ENCODE data around the gene C2CD2L.
"Not testable (repeated sequence)": the region's sequence is repeated elsewhere in the genome, so short reads cannot be mapped to it uniquely, and the experiment has no call there.

The C2CD2L gene

DNA sequence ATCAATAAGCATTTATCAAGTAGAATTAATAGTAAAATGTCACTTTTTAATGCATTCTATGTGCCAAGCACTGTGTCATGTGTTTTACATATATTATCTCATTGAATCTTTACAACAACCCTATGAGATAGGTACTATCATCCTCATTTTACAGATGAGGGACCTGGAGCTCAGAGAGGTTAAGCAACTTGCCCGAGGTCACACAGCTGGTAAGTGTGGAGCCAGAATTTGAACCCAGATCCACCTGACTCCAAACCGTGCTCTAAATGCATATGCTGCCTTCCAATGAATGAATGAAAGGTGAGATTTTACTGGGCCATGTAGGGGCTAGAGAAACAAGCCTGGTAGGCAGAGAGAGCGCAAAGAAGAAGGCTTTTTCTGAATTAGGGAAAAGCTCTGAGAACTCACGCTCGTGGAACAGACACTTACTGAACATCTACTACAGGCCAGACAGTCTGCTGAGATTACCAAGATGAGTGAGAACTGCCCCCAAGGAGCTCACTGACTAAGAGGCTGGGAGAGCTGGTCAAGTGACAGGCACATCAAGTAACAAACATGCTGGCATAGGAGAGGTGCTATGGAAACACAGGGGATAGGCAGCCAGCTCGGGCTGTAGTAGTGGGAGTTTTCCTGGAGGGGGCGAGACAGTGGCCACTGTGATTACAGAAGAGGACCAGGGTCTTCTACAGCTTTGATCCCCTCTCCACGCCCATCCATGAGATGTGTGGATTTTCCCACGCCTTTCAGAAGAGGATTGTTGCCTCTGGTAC lies 46.1 kb downstream of the C2CD2L start:
- peak; percentile 38 for DNase-seq

DNA sequence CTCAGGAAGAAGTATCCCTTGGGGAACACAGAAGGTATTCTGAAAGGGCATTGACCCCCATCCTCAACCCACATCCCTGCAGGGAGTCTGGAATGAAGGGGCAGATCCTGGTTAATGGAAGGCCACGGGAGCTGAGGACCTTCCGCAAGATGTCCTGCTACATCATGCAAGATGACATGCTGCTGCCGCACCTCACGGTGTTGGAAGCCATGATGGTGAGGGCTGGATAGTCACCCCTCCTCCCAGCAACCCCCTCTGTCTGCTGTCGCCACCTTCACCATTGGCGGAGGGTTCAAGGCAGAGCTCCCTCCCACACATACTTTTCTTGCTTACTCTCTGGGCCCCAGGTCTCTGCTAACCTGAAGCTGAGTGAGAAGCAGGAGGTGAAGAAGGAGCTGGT lies 47.0 kb downstream of the C2CD2L start:
- no peak for DNase-seq

DNA sequence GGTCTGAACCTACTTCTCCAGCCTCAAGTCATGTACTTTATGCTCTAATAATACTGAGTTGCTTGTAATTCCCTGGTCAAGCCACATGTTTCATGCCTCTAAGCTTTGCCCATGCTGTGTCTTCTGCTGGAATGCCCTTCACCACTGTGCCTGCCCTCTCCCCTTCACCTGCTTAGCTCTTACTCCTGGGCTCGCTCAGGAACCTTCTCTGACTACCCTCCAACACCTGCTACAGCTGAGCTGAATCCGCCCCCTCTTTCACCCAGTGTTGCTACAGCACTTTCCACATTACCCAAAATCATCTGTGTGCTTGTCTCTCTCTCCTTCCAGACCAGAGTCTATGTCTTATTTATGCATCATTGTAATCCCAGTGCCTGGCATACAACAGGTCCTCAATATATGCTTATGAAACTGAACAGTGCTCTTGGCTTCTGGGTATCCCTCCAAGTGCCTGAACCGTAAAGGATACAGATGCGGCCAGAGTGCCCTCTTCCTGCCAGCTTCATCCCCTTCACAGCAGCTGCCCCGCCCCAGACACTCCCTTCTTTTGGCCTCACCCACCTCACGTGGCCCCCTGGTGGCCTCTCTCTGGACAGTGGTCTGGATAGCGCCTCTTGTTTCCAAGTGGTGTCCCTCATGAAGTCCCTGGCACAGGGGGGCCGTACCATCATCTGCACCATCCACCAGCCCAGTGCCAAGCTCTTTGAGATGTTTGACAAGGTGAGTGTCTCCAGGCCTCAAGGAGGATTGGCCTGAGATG lies 48.8 kb downstream of the C2CD2L start:
- DNase-seq, result peak; percentile 20

DNA sequence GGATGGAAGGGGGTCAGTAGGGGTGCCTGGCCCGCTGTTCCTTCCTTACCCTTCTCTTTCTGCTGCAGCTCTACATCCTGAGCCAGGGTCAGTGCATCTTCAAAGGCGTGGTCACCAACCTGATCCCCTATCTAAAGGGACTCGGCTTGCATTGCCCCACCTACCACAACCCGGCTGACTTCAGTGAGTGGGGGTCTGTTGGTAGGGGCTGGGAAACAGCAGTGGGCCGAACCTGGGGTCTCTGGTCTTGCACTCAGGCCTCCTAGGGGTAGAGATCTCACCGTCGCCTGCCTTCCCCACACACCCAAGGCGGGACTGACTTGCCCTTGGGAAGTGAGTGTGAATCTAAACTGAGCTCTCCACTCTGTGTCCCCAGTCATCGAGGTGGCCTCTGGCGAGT lies 49.4 kb downstream of the C2CD2L start:
- no peak for DNase-seq

DNA sequence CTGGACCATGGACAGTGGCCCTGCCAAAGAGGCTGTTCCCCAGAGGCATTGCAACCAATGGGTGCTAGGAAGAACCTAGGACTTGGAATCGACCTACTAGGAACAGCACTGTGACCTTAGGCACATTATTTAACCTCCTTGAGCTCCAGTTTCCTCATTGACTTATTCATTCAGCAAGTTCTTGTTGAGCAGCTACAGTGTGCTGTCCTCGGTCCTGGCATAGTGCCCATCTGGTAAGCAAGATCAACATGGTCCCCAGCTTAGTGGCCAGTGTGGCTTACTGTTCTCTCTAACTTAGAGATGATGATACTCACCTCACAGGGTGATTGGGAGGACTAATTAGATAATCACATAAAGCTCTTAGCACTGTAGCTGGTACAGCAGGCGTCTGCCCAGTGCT lies 49.9 kb downstream of the C2CD2L start:
- peak; percentile 48 for DNase-seq

DNA sequence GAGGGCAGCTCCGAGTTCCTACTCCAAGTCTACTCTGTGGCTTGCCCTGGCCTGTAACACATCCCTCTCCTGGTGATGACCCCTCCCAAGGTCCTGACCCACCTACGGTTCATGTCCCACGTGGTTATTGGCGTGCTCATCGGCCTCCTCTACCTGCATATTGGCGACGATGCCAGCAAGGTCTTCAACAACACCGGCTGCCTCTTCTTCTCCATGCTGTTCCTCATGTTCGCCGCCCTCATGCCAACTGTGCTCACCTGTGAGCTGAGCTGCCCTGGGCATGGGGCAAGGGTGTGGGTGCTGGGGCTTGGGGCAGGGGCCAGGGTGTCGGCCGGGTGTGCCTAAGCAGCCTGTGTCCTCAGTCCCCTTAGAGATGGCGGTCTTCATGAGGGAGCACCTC lies 51.3 kb downstream of the C2CD2L start:
- no peak for DNase-seq

DNA sequence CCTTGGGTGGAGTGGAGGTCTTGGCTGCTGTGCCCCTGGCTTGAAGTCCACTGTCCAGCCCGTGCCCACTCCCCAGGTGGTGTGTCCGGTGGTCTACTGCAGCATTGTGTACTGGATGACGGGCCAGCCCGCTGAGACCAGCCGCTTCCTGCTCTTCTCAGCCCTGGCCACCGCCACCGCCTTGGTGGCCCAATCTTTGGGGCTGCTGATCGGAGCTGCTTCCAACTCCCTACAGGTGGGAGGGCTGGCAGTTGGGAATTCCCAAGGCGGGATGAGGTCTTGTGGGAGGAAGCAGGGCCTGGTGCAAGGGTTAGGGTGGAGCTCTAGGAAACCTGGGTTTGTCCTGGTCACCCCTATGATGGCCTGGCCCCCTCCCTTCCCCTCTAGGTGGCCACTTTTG lies 53.0 kb downstream of the C2CD2L start:
- DNase-seq, result no peak

DNA sequence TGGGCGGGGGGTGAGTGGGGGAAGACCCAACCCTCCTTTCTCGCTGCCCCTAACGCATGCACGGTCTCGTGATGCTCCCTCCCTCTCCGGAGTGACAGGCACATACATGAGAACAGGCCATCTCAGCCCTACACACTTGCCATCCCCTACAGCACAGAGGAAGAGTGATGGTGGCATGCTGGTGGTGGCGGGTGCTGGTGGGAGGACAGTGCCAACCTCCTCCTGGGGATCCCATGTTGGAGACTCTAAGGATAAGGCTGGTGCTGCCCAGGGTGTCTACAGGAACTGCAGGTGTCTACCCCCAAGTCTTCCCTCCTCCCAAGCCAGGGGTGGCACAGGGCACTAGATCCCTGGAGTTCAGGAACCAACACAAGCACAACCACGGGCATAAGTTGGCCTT lies 54.7 kb downstream of the C2CD2L start:
- no peak for DNase-seq

DNA sequence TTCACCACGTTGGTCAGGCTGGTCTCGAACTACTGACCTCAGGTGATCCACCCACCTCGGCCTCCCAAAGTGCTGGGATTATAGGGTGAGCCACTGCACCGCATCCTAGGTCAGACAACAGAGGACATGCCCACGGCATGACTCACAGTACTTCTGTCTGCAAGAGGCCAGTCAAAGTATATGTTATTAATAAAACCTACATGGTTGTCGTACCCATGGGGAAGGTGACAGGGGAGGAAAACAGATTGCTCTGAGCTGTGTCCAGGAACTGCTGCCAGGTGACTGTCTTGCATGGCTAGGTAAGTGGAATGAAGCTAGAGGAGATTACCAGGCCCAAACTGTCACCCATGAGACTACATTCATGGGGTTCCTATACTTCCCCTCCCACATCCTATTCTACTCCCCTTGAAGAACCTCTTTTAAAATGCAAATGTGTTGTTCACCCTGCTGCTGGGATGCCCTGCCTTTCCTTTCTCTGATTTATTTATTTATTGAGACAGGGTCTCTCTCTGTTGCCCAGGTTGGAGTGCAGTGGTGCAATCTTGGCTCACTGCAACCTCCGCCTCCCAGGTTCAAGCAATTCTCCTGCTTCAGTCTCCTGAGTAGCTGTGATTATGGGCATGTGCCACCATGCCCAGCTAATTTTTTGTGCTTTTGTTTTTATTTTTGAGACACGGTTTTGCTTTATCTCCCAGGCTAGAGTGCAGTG lies 59.4 kb downstream of the C2CD2L start:
- DNase-seq, result peak; percentile 89

DNA sequence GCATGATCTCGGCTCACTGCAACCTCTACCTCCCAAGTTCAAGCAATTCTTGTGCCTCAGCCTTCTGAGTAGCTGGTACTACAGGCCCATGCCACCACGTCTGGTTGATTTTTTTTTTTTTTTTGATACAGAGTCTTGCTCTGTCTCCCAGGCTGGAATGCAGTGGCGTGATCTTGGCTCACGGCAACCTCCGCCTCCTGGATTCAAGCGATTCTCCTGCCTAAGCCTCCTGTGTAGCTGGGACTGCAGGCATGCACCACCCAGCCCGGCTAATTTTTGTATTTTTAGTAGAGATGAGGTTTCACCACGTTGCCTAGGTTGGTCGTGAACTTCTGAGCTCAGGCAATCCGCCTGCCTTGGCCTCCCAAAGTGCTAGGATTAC lies 59.9 kb downstream of the C2CD2L start:
- not testable (repeated sequence) for DNase-seq

DNA sequence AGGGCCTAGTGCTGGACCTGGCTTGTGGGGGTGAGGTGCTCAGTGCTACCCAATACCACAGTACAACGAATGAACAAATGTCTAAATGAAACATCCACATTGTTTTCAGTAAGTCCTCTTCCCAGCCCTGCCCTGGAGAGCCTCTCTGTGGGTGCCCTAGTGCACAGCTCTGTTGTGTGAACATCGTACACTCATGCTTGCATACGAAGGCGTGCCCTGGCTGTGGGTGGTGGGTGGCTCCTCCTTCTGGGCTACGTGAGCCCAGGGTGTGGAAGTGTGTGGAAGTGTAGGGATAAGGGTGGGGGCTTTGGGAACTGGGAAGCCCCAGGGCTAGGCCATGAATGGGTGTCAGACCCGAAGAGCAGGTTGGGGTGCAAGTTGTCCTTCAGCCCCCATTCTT lies 60.8 kb downstream of the C2CD2L start:
- no peak for DNase-seq
